GM23338 (cell line): Measurements from ENCODE around the gene L3MBTL4. TPM values are rescaled to one million over a fixed set of nuclear protein-coding genes. Genes with fewer than 3 reads are reported as not detected.

ENCODE experiments used
- ATAC-seq: fragments of 200-7000 bp; cut with Tn5 transposase; 3 replicates; pipeline ENCODE4 v1.9.1; 2020
- DNase-seq: peaks from one replicate; pipeline ENCODE4 v3.0.0-alpha.2; 2015; ENCODE audit warnings: low spot score
- H2AFZ ChIP-seq: fragments of 200-600 bp; sonication (generic); 2 replicates; pipeline ENCODE4 v1.8.0; 2016; ENCODE audit warnings: antibody characterized with exemption, mild to moderate bottlenecking, moderate library complexity
- H3F3A ChIP-seq: fragments of 200-600 bp; sonication (generic); replicated peaks from 2 replicates; pipeline ENCODE4 v1.8.0; 2017; ENCODE audit warnings: antibody characterized with exemption, mixed run types, low read depth
- H3K27ac ChIP-seq: fragments of 200-600 bp; sonication (generic); 2 replicates; pipeline ENCODE4 v1.6.1; 2016; ENCODE audit warnings: low read depth
- H3K27me3 ChIP-seq: fragments of 200-600 bp; sonication (generic); 2 replicates; pipeline ENCODE4 v1.8.0; 2016; ENCODE audit warnings: mild to moderate bottlenecking, mixed run types, moderate library complexity; ENCODE audit not compliant: insufficient read depth
- H3K36me3 ChIP-seq: fragments of 200-600 bp; sonication (generic); 2 replicates; pipeline ENCODE4 v1.8.0; 2016; ENCODE audit warnings: mild to moderate bottlenecking; ENCODE audit not compliant: insufficient read depth
- H3K4me1 ChIP-seq: fragments of 200-600 bp; sonication (generic); 2 replicates; pipeline ENCODE4 v1.8.0; 2016; ENCODE audit warnings: mild to moderate bottlenecking, moderate library complexity; ENCODE audit not compliant: insufficient read depth
- H3K4me2 ChIP-seq: fragments of 200-600 bp; sonication (generic); 2 replicates; pipeline ENCODE4 v1.7.1; 2017; ENCODE audit warnings: mixed run types
- H3K4me3 ChIP-seq: fragments of 200-600 bp; sonication (generic); 2 replicates; pipeline ENCODE4 v1.6.1; 2016; ENCODE audit warnings: mixed run types
- H3K79me2 ChIP-seq: fragments of 200-600 bp; sonication (generic); replicated peaks from 2 replicates; pipeline ENCODE4 v1.8.0; 2017; ENCODE audit warnings: mild to moderate bottlenecking; ENCODE audit not compliant: insufficient read depth
- H3K9me2 ChIP-seq: fragments of 200-600 bp; sonication (generic); 2 replicates; pipeline ENCODE4 v1.8.0; 2017; ENCODE audit not compliant: insufficient read depth
- H4K20me1 ChIP-seq: fragments of 200-600 bp; sonication (generic); replicated peaks from 2 replicates; pipeline ENCODE4 v1.8.0; 2017; ENCODE audit warnings: mild to moderate bottlenecking; ENCODE audit not compliant: insufficient read depth
- H3K27ac Mint-ChIP-seq: 2 replicates; pipeline ENCODE4 v1.8.0; 2020; ENCODE audit warnings: inconsistent platforms, mild to moderate bottlenecking, moderate library complexity, mixed read lengths
- H3K27me3 Mint-ChIP-seq: 3 replicates; pipeline ENCODE4 v1.8.0; 2022; ENCODE audit warnings: low read depth, mild to moderate bottlenecking, moderate library complexity, mixed read lengths, inconsistent platforms; ENCODE audit not compliant: insufficient read depth, poor library complexity
- H3K36me3 Mint-ChIP-seq: 3 replicates; pipeline ENCODE4 v1.8.0; 2021; ENCODE audit warnings: low read depth, mild to moderate bottlenecking, inconsistent platforms, moderate library complexity, mixed read lengths
- H3K4me1 Mint-ChIP-seq: 3 replicates; pipeline ENCODE4 v1.8.0; 2020; ENCODE audit warnings: mild to moderate bottlenecking, inconsistent platforms, mixed read lengths
- H3K4me3 Mint-ChIP-seq: 3 replicates; pipeline ENCODE4 v1.8.0; 2021; ENCODE audit warnings: moderate library complexity, mild to moderate bottlenecking, inconsistent platforms, mixed read lengths
- H3K9me3 Mint-ChIP-seq: 3 replicates; pipeline ENCODE4 v1.8.0; 2020; ENCODE audit warnings: moderate library complexity, mild to moderate bottlenecking, inconsistent platforms, mixed read lengths
- CTCF ChIP-seq, 2 experiments: fragments of 200-600 bp in 1 of 2; sonication (generic) in 1 of 2; conservative IDR thresholded peaks; 2 replicates each; pipeline versions ENCODE4 v1.5.1 to v1.6.1; 2016 to 2017; ENCODE audit warnings: antibody characterized with exemption in 2 of 2, low read depth in 2 of 2, mild to moderate bottlenecking in 2 of 2, moderate library complexity in 1 of 2
- ETS1 ChIP-seq: IDR thresholded peaks from 2 replicates; pipeline ENCODE4 v1.6.1; 2016; ENCODE audit warnings: antibody characterized with exemption
- EZH2 ChIP-seq: fragments of 200-600 bp; sonication (generic); IDR thresholded peaks from one replicate; pipeline ENCODE4 v1.8.0; 2017; ENCODE audit warnings: antibody characterized with exemption, mild to moderate bottlenecking, low read depth; ENCODE audit not compliant: unreplicated experiment
- REST ChIP-seq: IDR thresholded peaks from one replicate; pipeline ENCODE4 v1.6.1; 2018; ENCODE audit warnings: antibody characterized with exemption; ENCODE audit not compliant: unreplicated experiment
- ZNF114 ChIP-seq: fragments of 250-450 bp; sonication (Bioruptor Pico); IDR thresholded peaks from 2 replicates; pipeline ENCODE4 v1.5.0; 2020; ENCODE audit warnings: mild to moderate bottlenecking, moderate library complexity
- ZNF462 ChIP-seq: fragments of 250-450 bp; sonication (Bioruptor Pico); IDR thresholded peaks from 2 replicates; pipeline ENCODE4 v1.5.0; 2020; ENCODE audit warnings: mild to moderate bottlenecking, moderate library complexity
- polyA plus RNA-seq: library from polyadenylated mRNA; unstranded; fragments of >200 nt; fragmentation: Nextera tagmentation; extraction: Ambion mirVana; gene quantifications from 2 replicates; pipeline ENCODE4 v1.2.1, GENCODE V29; 2016
- total RNA-seq: library from RNA; depleted of rRNA; stranded (reverse); fragments of >200 nt; shearing (Covaris generic); gene quantifications from 2 replicates; pipeline ENCODE4 v1.2.3, GENCODE V29; 2014

L3MBTL4 gene
- total and polyA plus RNA-seq, 2 experiments from 2014 or later = 0.48 to 2.8 TPM

- TF ChIP-seq ZNF462 (CRISPR knock-in tag) (no peak), CTCF (conservative IDR thresholded peaks at IDR 0.05; ENCODE audit: low read depth in 2 of 2) (no peak)
Observed at GRCh38 chr18:6452194-6452593, 37.5 kb upstream of the L3MBTL4 start (continued).

- no peaks in the 10 kb centered on the region for H3F3A ChIP-seq
- DNase-seq (peak; percentile 20), ATAC-seq (no peak)
- Mint-ChIP-seq H3K4me1 (peaks cover 14% of the 10 kb centered on the region), H3K27ac (0 out of 2 replicates have a peak overlapping the region, but pooled peaks have one; percentile 34), H3K36me3 (no peaks in the 10 kb centered on the region), H3K27me3 (peaks cover 2% of the 10 kb centered on the region), H3K4me3 (no peak overlapping the region), H3K9me3 (no peaks in the 10 kb centered on the region)
- H2AFZ ChIP-seq = peak overlapping the region; percentile 97; the same call in 1 of the 2 replicates
- H3K27ac ChIP-seq = no peak overlapping the region
- no peak overlapping the region for H3K4me2 ChIP-seq
- H3K36me3 ChIP-seq = no peaks in the 10 kb centered on the region
- H3K79me2 ChIP-seq = no peaks in the 10 kb centered on the region
- no peaks in the 10 kb centered on the region for H4K20me1 ChIP-seq
- H3K9me2 ChIP-seq = peaks cover 6% of the 10 kb centered on the region
- H3K27me3 ChIP-seq = no peaks in the 10 kb centered on the region
- H3K4me1 ChIP-seq = no peaks in the 10 kb centered on the region
- TF ChIP-seq ZNF114 (no peak), CTCF (conservative IDR thresholded peaks at IDR 0.05; ENCODE audit: low read depth in 2 of 2) (no peak), ETS1 (no peak), REST (no peak), EZH2 (no peak)
- no peak overlapping the region for H3K4me3 ChIP-seq
Observed at GRCh38 chr18:6449213-6449612, 34.5 kb upstream of the L3MBTL4 start.
